Upper lobe of left lung (tissue), 6 donors: ENCODE results near the gene SGTA. TPM values are rescaled to one million over a fixed set of nuclear protein-coding genes. Genes with fewer than 3 reads are reported as not detected.

Source experiments
- ATAC-seq, 2 donors: fragments of 200-7000 bp; cut with Tn5 transposase; one replicate each; pipeline ENCODE4 v1.9.1; 2022; ENCODE audit warnings: mild to moderate bottlenecking in 2 of 2, moderate library complexity in 2 of 2; ENCODE audit not compliant: low FRiP score in 2 of 2
- DNase-seq, 2 donors: peaks; one replicate each; pipeline ENCODE4 v3.0.0-alpha.2; 2019 to 2020
- H3K27ac ChIP-seq, 4 donors: fragments of 200-600 bp; sonication (generic); one replicate each; pipeline ENCODE4 v1.5.1; 2016 to 2019
- H3K27me3 ChIP-seq, 4 donors: fragments of 200-600 bp; sonication (generic); one replicate each; pipeline ENCODE4 v1.5.1; 2017 to 2019
- H3K36me3 ChIP-seq, 4 donors: fragments of 200-600 bp; sonication (generic); one replicate each; pipeline ENCODE4 v1.5.1; 2016 to 2019
- H3K4me1 ChIP-seq, 4 donors: fragments of 200-600 bp; sonication (generic); one replicate each; pipeline ENCODE4 v1.5.1; 2018 to 2019
- H3K4me3 ChIP-seq, 4 donors: fragments of 200-600 bp; sonication (generic); one replicate each; pipeline ENCODE4 v1.5.1; 2017 to 2019; ENCODE audit warnings: mild to moderate bottlenecking in 2 of 4, moderate library complexity in 1 of 4
- H3K9me3 ChIP-seq, 4 donors: fragments of 200-600 bp; sonication (generic); one replicate each; pipeline ENCODE4 v1.5.1; 2018 to 2019
- CTCF ChIP-seq, 6 experiments: fragments of 450-650 bp in 4 of 6; fragments of 200-600 bp in 2 of 6; sonication (generic) in 2 of 6; IDR thresholded peaks; one replicate each; pipeline ENCODE4 v1.5.1; 2016 to 2019; ENCODE audit warnings: antibody characterized with exemption in 6 of 6
- EP300 ChIP-seq, 4 donors: sonication (generic); formaldehyde crosslinking; IDR thresholded peaks; one replicate each; pipeline ENCODE4 v1.5.1; 2017; ENCODE audit warnings: antibody characterized with exemption in 4 of 4, control low read depth in 2 of 4
- POLR2A ChIP-seq, 4 donors: fragments of 450-650 bp; IDR thresholded peaks; one replicate each; pipeline ENCODE4 v1.5.1; 2016 to 2017; ENCODE audit warnings: antibody characterized with exemption in 4 of 4, mild to moderate bottlenecking in 2 of 4
- POLR2AphosphoS5 ChIP-seq, 2 donors: sonication (generic); formaldehyde crosslinking; IDR thresholded peaks; one replicate each; pipeline ENCODE4 v1.5.1; 2017; ENCODE audit warnings: antibody characterized with exemption in 2 of 2
- WGBS, 2 donors: methylation state at CpG; one replicate each; pipeline ENCODE4 v1.1.5; 2017 to 2018; 5-methylcytosine and 5-hydroxymethylcytosine counted together
- total RNA-seq, 6 donors: library from RNA; depleted of rRNA in 4 of 6; stranded (reverse); fragments of >200 nt in 4 of 6; gene quantifications; one replicate each; pipeline versions ENCODE4 v1.1.0 to v1.2.1, GENCODE V29; 2016 to 2021
- donor health status: DM: no; HTN: no; CAD: no; lungs with moderate emphysema.
- donor health status: DM: no; HTN: yes; CAD: no; lungs with severe emphysema.

The SGTA gene
- total RNA-seq, 6 donors from 2014 or later: 34.3 to 56.4 (median 46.1) TPM

- Histone ChIP-seq H3K9me3 (no peaks in the 10 kb centered on the region), H3K27me3 (peaks cover 0 to 29% (median 21%) of the 10 kb centered on the region in 4 donors), H3K4me3 (no peak overlapping the region), H3K36me3 (no peaks in the 10 kb centered on the region), H3K4me1 (peaks cover 9 to 50% (median 17%) of the 10 kb centered on the region in 4 donors), H3K27ac (no peak overlapping the region)
- no peak for DNase-seq
- 60 to 80% methylated on average over 1 to 7 of the region's 7 CpGs for WGBS, 2 donors
- no peak for ATAC-seq
- no peak for TF ChIP-seq EP300 (IDR thresholded peaks at IDR 0.05)
- TF ChIP-seq POLR2AphosphoS5 (IDR thresholded peaks at IDR 0.05): no peak
- TF ChIP-seq POLR2A (IDR thresholded peaks at IDR 0.05): no peak
- TF ChIP-seq CTCF (IDR thresholded peaks at IDR 0.05): no peak
These were observed 58.9 kb downstream of the SGTA start for GRCh38 chr19:2724148-2724557.

GRCh38 chr19:2723747-2724146 lies 59.3 kb downstream of the SGTA start:
- H3K4me3 ChIP-seq: no peak overlapping the region
- H3K4me1 ChIP-seq: peaks cover 9 to 50% (median 17%) of the 10 kb centered on the region in 4 donors
- no peaks in the 10 kb centered on the region for H3K9me3 ChIP-seq
- no peak overlapping the region for H3K27ac ChIP-seq
- no peak for ATAC-seq
- 73% methylated on average over 5 to 12 of the region's 14 CpGs for WGBS, 2 donors
- H3K36me3 ChIP-seq: no peaks in the 10 kb centered on the region
- peaks cover 0 to 29% (median 23%) of the 10 kb centered on the region in 4 donors for H3K27me3 ChIP-seq
- no peak for DNase-seq
- TF ChIP-seq POLR2A (IDR thresholded peaks at IDR 0.05) (no peak), EP300 (IDR thresholded peaks at IDR 0.05) (no peak), CTCF (IDR thresholded peaks at IDR 0.05) (no peak), POLR2AphosphoS5 (IDR thresholded peaks at IDR 0.05) (no peak)

GRCh38 chr19:2723345-2723715 lies 59.7 kb downstream of the SGTA start:
- WGBS, 2 donors: 60 to 91% methylated on average over 9 to 13 of the region's 13 CpGs
- no peak for TF ChIP-seq POLR2AphosphoS5 (IDR thresholded peaks at IDR 0.05)
- TF ChIP-seq CTCF (IDR thresholded peaks at IDR 0.05): no peak
- TF ChIP-seq POLR2A (IDR thresholded peaks at IDR 0.05): no peak
- no peak for TF ChIP-seq EP300 (IDR thresholded peaks at IDR 0.05)
- ATAC-seq (no peak), DNase-seq (no peak)
- H3K4me3 ChIP-seq: no peak overlapping the region
- H3K4me1 ChIP-seq: peaks cover 9 to 50% (median 17%) of the 10 kb centered on the region in 4 donors
- H3K9me3 ChIP-seq: no peaks in the 10 kb centered on the region
- no peaks in the 10 kb centered on the region for H3K36me3 ChIP-seq
- peaks cover 0 to 30% (median 23%) of the 10 kb centered on the region in 4 donors for H3K27me3 ChIP-seq
- H3K27ac ChIP-seq: no peak overlapping the region

GRCh38 chr19:2722541-2723344 lies 60.3 kb downstream of the SGTA start:
- peaks cover 0 to 30% (median 23%) of the 10 kb centered on the region in 4 donors for H3K27me3 ChIP-seq
- no peak overlapping the region for H3K4me3 ChIP-seq
- no peak overlapping the region for H3K27ac ChIP-seq
- peaks cover 9 to 45% (median 16%) of the 10 kb centered on the region in 4 donors for H3K4me1 ChIP-seq
- WGBS, 2 donors: 61 to 76% methylated on average over 11 to 28 of the region's 28 CpGs
- peak; percentile 47 to 86 for DNase-seq
- no peak for TF ChIP-seq POLR2A (IDR thresholded peaks at IDR 0.05)
- no peak for TF ChIP-seq CTCF (IDR thresholded peaks at IDR 0.05)
- TF ChIP-seq EP300 (IDR thresholded peaks at IDR 0.05): no peak
- no peak for TF ChIP-seq POLR2AphosphoS5 (IDR thresholded peaks at IDR 0.05)
- peak; percentile 67 to 88 for ATAC-seq
- H3K36me3 ChIP-seq: no peaks in the 10 kb centered on the region
- no peaks in the 10 kb centered on the region for H3K9me3 ChIP-seq
